Kidney glomerular epithelial cell (primary cell): ENCODE data around the gene PTPRG.

ENCODE experiments used
- DNase-seq: peaks from one replicate; lab custom pipeline; 2025; lab: John Stamatoyannopoulos, UW

The PTPRG gene

DNA sequence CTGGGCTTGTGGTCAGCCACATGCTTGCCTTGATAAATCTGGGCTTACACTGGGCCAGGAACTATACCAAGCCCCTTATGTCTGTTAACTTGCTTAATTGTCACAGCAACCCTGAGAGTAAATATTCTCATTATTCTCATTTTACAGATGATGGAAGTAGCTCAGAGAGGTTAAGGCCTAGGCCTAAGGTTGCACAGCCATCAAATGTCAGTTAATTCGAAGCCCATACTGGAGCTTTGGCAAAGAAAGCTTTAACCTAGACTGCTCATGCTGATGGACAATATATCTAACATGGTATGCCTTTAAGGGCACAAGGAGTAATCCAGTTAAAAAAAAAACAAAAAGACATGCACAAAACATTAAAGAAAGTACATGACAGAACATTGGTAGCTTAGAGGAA lies 591.9 kb downstream of the PTPRG start:
- no peak for DNase-seq

DNA sequence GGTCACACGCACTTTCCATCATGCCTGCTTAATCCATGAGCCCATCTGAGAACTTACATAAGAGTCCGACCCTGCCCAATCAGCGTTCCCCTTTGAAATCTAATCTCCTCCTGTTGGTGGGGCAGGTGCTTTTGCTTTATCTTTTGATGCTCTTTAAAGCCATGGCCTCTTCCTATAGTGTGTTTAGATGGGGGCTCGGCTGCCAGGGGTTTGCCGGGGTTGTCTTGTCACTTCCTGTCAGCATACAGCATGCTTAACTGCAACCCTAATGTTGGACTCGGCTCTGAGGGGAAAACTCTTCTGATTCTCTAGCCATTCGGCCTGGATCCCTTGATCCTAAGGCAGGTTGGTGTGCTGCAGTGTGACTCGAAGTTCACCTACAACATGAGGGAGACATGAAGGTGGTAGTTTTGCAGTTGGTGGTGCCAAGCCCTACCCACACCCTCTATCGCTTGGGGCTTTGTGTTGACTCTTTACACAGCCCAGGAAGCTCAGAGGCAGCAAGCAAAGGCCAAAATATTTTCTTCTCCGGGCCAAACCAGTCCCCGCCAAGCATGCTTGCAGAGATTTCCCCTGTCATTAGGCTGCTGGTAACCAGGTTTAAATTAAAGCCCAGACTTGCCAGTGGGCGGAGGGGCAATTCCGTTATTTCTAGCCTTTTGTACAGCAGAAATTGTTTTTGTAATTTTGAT lies 593.2 kb downstream of the PTPRG start:
- DNase-seq: no peak

DNA sequence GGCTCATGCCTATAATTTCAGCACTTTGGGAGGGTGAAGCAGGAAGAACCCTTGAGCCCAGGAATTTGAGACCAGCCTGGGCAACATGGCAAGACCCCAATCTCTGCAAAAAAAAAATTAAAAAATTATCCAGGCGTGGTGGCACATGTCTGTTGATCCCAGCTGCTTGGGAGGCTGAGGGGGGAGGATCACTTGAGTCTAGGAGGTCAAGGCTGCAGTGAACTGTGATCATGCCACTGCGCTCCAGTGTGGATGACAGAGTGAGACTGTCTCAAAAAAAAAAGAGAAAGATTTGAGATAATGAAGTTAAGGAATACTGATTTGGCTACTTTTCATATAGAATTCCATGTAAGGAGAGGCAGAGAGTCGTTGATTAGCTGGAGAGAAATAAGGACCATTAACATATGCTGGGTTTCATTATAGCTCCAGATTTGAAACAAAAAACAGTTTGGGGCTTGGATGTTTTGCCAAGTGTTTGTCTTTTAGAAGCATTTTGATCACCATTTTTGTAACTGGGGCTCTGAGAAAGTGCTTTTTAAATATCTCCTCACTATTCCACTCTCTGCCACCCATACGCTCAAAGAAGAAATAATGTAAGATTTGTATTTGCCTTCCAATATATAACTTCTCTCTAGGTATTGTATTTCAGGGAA lies 597.8 kb downstream of the PTPRG start:
- no peak for DNase-seq

DNA sequence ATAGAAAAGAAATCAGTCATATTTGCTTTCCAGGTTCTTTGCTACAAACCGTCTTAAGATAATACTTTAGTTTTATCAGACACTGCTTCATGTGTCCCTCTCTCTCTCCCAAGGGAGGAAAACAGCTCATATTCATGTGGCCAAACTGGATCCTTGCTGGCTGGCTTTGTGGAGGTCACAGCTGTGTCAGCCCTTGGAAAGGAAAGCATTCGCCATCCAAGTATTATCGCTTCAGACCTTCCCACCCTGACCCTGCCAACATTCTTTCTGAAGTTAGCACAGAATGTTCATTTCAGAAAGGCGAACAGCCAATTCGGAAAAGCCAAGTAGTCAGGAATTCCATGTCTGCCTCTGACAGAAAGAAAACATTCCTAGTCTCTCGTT lies 598.3 kb downstream of the PTPRG start:
- no peak for DNase-seq

DNA sequence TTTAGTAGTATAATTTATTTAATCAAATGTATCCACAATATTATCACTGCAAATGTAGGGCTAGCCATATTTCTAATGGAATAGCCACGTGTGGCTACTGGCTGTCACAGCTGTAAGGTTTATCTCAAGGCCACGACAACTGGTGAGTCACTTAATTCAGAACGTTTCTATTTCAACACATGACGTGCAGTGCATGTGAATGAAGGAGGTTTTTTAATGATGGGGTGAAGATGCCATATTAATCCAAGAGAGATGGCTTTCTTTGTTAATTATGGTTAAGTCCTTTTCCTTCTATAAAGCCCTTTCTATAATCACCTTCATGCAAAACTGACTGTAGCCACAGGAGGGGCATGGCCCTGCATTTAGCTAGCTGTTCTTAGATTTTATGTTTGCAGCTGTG lies 600.0 kb downstream of the PTPRG start:
- no peak for DNase-seq

DNA sequence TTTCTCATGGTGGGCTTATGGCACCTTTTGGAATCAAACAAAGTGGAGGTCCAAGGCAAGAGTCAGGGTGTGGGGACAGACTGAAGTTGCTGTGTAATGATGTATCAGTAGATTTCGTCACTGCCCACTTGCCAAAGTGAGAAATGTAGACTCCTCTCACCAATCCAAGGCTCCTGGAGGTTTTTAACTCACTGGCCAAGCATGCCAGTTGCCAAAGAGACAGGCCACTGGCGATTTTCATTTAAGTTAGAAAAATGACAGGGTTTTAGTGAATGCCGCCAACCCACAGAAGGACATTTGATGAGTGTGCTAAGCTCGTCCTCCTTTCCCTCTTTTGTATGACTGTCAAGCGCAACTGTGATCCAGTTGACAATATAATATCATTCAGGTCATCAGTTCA lies 602.8 kb downstream of the PTPRG start:
- DNase-seq: no peak

DNA sequence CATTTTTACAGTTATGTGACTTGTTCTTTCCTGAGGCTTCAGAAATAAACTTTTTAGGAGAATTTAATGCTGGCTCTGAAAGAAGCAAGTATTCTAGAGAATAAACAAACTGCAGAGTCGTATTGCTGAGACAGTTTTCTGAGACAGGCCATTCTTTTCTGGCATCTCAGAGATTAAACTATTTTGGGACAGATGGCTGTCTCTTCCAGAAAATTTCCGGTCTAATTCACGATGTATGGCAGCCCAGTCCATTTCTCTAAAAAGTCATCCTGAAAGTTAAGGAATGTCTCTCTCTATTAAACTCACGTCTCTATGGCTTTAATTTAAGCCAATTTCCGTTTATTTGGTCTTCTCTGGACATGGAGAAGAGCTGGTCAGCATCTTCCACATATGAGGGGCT lies 603.4 kb downstream of the PTPRG start:
- DNase-seq: no peak

DNA sequence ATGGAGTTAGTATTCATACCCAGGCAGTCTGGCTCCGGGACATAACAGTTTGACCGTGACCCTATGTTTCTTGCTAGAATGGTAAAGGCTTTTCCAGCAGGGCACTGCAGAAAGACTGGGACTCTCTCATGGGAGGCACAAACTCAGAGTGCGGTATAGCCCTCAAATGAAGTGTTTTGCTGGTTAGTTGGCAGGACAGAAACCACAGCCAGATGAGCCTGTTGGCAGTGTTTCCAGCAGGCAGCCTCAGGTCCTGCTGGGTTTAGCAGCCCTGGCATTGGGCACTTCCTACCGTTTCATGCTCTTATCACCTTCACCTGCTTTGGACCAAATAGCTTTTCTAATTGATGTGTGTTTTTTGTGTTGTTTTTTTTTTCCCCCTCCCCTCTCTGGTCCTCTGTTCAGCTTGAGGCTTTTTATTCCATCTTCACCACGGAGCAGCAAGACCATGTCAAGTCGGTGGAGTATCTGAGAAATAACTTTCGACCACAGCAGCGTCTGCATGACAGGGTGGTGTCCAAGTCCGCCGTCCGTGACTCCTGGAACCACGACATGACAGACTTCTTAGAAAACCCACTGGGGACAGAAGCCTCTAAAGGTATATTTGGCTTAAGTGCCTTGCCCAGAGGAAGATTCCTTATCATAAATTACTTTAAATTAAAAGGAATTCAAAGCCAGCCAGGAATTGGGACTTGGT lies 606.3 kb downstream of the PTPRG start:
- DNase-seq: no peak

DNA sequence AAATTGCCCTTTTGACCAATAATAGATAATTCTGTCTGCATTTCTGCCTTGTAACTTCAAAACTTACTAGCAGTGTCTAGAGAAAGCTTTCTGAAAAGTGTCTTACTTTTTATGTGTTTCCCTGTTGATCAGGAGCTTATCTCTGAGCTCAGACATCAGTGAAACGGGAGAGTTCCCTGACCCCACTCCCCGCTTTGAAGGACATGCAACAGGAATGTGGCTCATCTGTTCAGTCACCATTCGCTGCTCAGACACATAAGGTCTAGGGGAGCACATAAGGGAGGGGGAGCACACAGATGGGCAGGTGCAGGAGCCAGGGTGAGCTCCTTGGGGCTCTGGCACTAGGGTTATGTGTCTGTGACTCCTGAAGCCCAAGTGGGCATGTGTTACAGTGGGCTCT lies 607.0 kb downstream of the PTPRG start:
- no peak for DNase-seq

DNA sequence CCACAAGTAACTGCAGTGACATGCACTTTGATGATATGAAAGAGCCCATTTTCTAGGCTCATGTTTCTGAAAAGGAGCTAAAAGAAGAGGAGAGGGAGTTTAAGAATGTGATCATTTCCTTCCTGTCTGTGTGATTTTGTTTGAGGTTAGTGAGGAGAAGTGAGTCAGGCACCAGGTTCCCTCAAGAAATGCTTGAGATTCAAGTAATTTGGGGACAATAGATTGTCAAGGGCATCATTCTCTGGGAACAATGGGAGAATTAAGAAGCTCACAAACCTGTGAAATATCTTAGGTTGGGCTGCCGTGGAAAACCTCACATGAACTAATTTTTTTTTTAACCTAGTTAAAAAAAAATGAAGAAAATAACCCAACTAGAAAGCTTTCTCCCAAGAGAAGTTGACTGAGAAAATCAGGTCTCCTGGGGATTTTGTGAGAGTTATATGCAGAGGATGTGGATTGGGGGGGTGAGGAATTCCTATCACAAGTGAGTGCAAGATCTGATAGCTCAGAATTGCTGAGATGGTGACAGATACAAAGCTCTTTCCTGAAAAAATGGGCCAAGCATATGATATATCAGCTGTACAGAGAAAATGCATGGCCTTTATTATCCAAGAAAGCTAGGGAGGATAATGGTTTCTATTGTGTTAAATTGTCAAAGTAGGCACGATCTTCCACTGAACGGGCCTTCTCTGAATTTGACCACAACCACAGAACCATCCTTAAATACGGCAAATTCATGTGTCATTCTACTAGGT lies 608.7 kb downstream of the PTPRG start:
- no peak for DNase-seq

DNA sequence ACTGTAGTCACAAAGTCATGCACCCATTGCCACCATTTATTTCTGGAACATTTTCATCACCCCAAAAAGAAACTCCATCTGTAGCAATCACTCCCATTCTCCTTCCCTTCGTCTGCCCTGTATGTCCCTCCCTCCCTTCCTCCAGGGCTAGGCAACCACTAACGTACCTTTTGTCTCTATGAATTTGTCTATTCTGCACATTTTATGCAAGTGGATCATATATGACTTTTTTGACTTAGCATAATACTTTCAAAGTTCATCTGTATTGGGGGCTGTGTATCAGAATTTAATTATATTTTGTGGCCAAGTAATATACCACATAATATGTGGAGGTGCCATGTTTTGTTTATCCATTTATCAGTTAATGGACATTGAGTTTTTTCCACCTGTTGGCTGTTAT lies 610.4 kb downstream of the PTPRG start:
- no peak for DNase-seq

DNA sequence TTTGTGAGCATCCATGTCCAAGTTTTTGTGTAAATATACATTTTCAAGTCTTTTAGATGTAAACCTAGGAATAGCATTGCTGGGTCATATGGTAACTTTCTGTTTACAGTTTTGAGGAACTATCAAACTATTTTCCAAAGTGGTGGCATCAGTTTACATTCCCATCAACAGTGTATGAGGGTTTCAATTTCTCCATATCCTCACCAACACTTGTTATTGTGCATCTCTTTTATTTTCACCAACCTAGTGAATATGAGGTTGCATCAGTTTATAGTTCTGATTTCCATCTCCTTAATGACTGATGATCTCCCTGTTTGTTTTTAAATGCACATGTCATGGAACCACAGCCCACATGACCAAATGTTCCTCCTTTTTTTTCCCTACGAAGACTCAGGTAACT lies 610.8 kb downstream of the PTPRG start:
- no peak for DNase-seq

DNA sequence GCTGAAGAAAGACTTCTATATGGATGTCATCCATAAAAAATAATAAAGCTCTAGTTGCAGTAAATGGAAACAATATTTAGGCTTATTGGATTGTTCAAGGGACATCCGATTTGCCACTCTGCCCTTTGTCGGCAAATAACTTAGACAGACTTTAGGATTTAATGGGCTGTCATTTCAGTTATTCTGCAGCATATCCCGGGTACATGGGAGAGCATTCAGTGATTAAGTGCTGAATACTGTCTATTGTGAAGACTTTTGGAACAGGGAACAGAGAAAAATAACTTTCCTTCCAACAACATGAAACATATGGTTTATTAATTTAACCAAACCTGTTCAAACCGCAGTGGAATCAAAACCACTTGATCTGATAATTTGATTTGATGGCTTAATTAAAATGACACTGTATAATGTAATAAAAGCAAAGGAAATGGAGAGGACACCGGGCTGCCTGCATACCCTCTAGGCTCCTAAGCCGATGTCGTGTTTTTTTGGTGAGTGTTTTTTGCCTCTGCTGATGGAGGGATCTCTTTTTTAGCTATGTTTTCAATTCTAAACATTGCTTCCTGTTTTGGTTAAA lies 612.7 kb downstream of the PTPRG start:
- no peak for DNase-seq

DNA sequence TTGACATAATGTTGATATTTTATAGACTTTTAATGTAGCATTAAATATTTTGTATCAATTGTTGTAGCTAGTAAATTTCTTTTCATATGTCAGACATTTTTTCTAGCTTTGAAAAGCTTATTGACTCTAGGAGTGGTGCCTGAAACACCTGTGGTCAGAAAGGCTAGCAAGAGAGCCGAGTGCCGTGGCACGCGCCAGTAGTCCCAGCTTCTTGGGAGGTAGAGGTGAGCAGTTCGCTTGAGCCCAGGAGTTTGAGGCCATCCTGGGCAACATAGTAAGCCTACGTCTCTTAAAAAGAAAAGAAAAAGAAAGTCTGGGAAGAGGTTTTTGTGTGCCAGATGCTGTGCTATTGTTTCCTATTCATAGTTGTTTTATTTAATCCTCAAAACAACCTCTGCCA lies 613.8 kb downstream of the PTPRG start:
- no peak for DNase-seq

DNA sequence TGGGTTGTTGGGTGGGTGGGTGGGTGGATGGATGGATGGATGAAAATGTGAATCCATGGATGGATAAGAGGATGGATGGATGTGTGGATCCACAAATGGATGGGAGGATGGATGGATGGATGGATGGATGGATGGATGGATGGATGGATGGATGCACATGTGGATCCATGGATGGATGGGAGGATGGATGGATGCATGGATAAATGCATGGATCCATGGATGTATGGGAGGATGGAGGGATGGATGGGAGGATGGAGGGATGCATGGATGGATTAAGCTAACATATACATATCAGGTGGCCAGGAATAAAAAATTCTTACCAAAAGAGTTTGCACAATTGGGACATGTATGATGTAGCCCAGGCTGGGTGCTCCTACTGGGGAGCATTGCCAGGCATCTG lies 616.7 kb downstream of the PTPRG start:
- no peak for DNase-seq

DNA sequence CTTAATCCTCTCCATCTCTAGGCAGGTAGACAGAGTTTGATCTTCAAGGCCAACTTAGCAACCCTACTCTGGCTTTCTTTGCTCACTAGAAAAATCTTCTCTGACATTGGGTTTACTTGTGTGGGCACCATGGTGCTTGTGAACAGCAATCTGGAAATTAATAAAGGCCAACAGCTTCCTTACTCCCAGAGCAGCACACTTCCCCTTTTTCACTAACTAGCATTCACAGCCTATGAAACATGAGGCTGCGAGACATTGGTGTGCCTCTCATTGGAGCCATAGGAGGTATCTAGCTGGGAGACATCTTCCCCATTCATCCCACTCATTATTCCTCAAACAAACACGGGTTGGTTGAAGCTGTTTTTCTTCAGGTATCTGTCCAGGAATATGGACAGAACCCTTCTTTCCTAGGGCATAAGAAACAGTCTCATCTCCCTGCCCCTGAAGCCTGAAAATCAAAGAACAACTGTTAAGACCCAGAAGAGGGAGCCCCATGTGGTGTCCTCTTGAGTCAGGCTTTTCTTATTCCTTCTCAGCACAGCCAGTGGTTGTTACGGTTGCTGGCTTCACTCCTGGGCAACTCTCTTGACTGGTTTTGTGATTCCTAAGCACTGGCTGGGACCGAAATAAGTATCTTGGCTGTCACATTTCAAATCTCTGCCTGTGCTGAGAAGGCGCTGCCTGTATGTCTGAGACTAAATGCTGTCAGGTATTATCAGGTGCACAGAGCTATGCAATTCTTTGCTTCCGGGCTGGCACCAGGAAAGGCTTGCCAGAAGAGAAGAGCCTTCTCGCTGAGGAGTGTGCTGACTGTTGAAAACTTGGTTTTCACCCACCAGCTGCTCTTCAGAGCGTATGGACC lies 617.6 kb downstream of the PTPRG start:
- no peak for DNase-seq

DNA sequence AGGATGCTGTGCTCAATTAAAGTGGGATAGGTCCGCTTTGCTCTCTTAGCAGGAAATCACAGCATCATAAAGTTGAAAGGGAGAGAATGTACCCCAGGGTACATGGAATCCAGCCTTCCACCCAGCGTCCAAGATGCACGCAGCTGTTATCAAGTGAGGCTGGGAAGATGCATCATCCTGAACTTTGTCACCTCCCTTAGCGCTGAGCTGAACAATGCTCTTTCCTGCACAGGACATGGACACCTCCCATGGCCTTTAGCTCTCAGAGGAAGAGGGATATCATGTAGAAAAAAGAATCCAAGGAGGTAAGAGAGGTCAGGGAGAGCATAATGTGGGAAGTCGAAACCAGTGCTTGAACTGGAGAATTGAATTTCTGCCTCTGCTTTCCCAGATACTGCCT lies 619.1 kb downstream of the PTPRG start:
- DNase-seq: no peak

DNA sequence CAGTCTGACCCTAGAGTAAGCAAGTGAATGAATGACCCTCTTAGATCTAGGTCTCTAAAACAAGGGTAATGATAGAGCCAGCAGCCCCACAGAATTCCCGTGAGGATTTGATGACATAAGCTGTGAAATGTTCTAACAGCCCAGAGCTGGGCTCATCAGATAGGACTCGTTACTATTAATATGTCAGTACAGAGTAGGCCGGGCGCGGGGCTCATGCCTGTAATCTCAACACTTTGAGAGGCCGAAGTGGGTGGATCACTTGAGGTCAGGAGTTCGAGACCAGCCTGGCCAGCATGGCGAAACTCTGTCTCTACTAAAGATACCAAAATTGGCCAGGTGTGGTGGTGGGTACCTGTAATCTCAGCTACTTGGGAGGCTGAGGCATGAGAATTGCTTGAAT lies 621.7 kb downstream of the PTPRG start:
- DNase-seq: no peak

DNA sequence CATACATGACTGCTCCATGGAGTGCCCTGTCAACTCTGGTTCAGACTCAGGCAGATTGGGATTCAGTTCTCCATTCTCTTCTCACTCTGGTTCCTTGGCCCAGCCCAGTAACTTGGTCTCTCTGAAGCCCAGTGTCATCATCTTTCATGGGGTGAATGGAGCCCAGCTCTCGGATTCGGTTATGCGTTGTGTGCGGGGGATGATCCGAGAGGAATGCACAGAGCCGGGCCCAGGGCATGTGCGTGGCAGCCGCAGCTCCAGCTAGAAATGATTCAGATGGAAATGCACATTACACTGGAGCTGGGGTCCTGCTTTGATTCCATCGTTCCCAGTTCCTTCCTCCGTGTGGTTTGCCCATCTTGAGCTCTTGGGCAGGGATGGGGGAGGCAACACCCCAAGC lies 622.6 kb downstream of the PTPRG start:
- DNase-seq: no peak

DNA sequence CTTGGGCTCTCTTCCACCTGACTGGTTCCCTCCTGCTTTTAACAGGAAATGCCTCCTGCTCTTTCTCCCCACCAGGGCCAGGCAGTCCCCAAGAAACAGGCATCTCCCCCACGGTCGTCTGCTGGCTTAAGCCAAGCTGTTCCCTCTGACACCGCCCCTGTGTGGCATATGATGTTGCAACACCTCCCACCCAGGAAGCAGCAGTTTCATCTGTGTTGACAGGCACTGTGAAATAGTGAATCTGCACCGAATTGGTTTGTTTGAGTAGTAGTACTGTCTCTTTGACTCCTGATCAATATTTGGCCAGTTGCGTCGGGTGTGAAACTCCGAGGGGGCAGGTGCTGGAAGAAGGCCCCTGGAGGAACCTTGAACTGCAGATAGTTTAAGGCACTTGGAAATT lies 623.2 kb downstream of the PTPRG start:
- no peak for DNase-seq

DNA sequence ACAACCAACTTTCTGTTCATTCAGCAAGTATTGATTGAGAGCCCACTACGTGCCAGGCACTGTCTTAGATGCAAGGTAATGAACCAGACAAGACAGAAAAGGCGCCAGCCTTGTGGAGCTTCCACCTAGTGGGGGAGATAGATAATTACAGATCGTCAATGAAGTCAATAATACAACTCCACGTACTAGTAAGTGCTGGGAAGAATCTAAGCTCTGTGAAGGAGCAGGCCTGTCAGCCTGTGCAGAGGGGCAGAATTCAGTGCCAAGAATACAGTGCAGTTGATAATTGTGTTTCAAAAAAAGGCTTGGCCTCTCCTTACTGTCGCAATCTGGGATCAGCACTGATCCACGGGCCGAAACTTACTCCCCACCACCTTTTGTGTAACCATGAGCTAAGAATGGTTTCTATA lies 625.7 kb downstream of the PTPRG start:
- DNase-seq: no peak
